DMS53 (cell line): ENCODE results near the gene LIG3.
"Not testable (repeated sequence)": the region's sequence is repeated elsewhere in the genome, so short reads cannot be mapped to it uniquely, and the experiment has no call there.

Source experiments
- DNase-seq: peaks from one replicate; lab custom pipeline; 2025; lab: John Stamatoyannopoulos, UW

The LIG3 gene

GRCh38 chr17:34999456-34999855, 19.1 kb downstream of the LIG3 start:
- no peak for DNase-seq

GRCh38 chr17:35000965-35001364, 20.7 kb downstream of the LIG3 start:
- not testable (repeated sequence) for DNase-seq

- DNase-seq = no peak
Observed at GRCh38 chr17:35001549-35001948, 21.2 kb downstream of the LIG3 start.

- DNase-seq = no peak
Observed at GRCh38 chr17:35002876-35003551, 22.7 kb downstream of the LIG3 start.

GRCh38 chr17:35003778-35004177, 23.5 kb downstream of the LIG3 start:
- no peak for DNase-seq

- DNase-seq = no peak
Observed at GRCh38 chr17:35006345-35006744, 26.0 kb downstream of the LIG3 start.

GRCh38 chr17:35006961-35007360, 26.6 kb downstream of the LIG3 start:
- no peak for DNase-seq

- no peak for DNase-seq
Observed at GRCh38 chr17:35010093-35010492, 29.8 kb downstream of the LIG3 start.

GRCh38 chr17:35011671-35012216, 31.4 kb downstream of the LIG3 start:
- DNase-seq = peak; percentile 12

GRCh38 chr17:35016369-35016768, 36.1 kb downstream of the LIG3 start:
- DNase-seq = no peak

GRCh38 chr17:35017021-35017420, 36.7 kb downstream of the LIG3 start:
- no peak for DNase-seq

- peak; percentile 2 for DNase-seq
Observed at GRCh38 chr17:35018814-35019213, 38.5 kb downstream of the LIG3 start.

GRCh38 chr17:35019386-35020179, 39.3 kb downstream of the LIG3 start:
- no peak for DNase-seq

- DNase-seq = no peak
Observed at GRCh38 chr17:35021520-35022380, 41.4 kb downstream of the LIG3 start.

- peak; percentile 78 for DNase-seq
Observed at GRCh38 chr17:35022536-35023063, 42.3 kb downstream of the LIG3 start.

- DNase-seq = no peak
Observed at GRCh38 chr17:35023538-35023937, 43.2 kb downstream of the LIG3 start.

- no peak for DNase-seq
Observed at GRCh38 chr17:35025541-35025940, 45.2 kb downstream of the LIG3 start.

GRCh38 chr17:35028097-35028496, 47.8 kb downstream of the LIG3 start:
- not testable (repeated sequence) for DNase-seq

GRCh38 chr17:35028531-35029262, 48.4 kb downstream of the LIG3 start:
- no peak for DNase-seq

GRCh38 chr17:35030780-35031179, 50.5 kb downstream of the LIG3 start:
- no peak for DNase-seq

GRCh38 chr17:35038453-35038852, 58.1 kb downstream of the LIG3 start:
- no peak for DNase-seq
